Measurements from ENCODE around the gene TPGS1.

TPGS1 gene

GRCh38 chr19:495402-496111 lies 11.7 kb upstream of the TPGS1 start:
- no peak for DNase-seq (ENCODE audit: low read depth in 2 of 2)

GRCh38 chr19:496112-496665 lies 11.1 kb upstream of the TPGS1 start, which contains the start of gene MADCAM1:
TSS of gene MADCAM1 (plus strand) at chr19:496486. CDS start at chr19:496500, 14 bp downstream.
- no peak for DNase-seq (ENCODE audit: low read depth in 2 of 2)

GRCh38 chr19:496986-497385 lies 10.3 kb upstream of the TPGS1 start:
- no peak for DNase-seq (ENCODE audit: low read depth in 2 of 2)

- no peak for DNase-seq (ENCODE audit: low read depth in 2 of 2)
Measured at GRCh38 chr19:497491-497868, 9.8 kb upstream of the TPGS1 start.

GRCh38 chr19:497869-498510 lies 9.3 kb upstream of the TPGS1 start:
- DNase-seq (ENCODE audit: low read depth in 2 of 2): no peak

- DNase-seq (ENCODE audit: low read depth in 2 of 2): no peak
Measured at GRCh38 chr19:498511-498891, 8.8 kb upstream of the TPGS1 start.

GRCh38 chr19:498977-499623 lies 8.2 kb upstream of the TPGS1 start:
- no peak for DNase-seq (ENCODE audit: low read depth in 2 of 2)

GRCh38 chr19:501646-502045 lies 5.7 kb upstream of the TPGS1 start:
- no peak for DNase-seq (ENCODE audit: low read depth in 2 of 2)

GRCh38 chr19:504616-505015 lies 2.7 kb upstream of the TPGS1 start:
- DNase-seq (ENCODE audit: low read depth in 2 of 2): no peak

- DNase-seq (ENCODE audit: low read depth in 2 of 2): peak; percentile 71 to 84
Measured at GRCh38 chr19:506404-507285, 652 bp upstream of the TPGS1 start.

GRCh38 chr19:508204-509150 lies 1.2 kb downstream of the TPGS1 start:
- DNase-seq (ENCODE audit: low read depth in 2 of 2): no peak

- DNase-seq (ENCODE audit: low read depth in 2 of 2): peak; percentile 85 to 89
Measured at GRCh38 chr19:510606-511100, 3.4 kb downstream of the TPGS1 start.

GRCh38 chr19:511101-511851 lies 4.0 kb downstream of the TPGS1 start:
- DNase-seq (ENCODE audit: low read depth in 2 of 2): peak in 1 of 2 donors; percentile 63

GRCh38 chr19:512547-513365 lies 5.5 kb downstream of the TPGS1 start:
- no peak for DNase-seq (ENCODE audit: low read depth in 2 of 2)

- DNase-seq (ENCODE audit: low read depth in 2 of 2): no peak
Measured at GRCh38 chr19:513368-514165, 6.3 kb downstream of the TPGS1 start.

GRCh38 chr19:514166-514663 lies 6.9 kb downstream of the TPGS1 start:
- no peak for DNase-seq (ENCODE audit: low read depth in 2 of 2)

GRCh38 chr19:517721-518597 lies 10.7 kb downstream of the TPGS1 start:
- no peak for DNase-seq (ENCODE audit: low read depth in 2 of 2)

Data from stimulated activated CD4-positive, alpha-beta T cell treated with anti-CD3 and anti-CD28 coated beads, Interleukin-1b, Interleukin-23, amount 100 ng/mL, for 1 hour (primary cell).